Nucleus accumbens (tissue), 56 donors: ENCODE measurements around the gene DYSF.

ENCODE experiments used
- DNase-seq, 56 donors: peaks; one replicate each; lab custom pipeline; 2025; lab: John Stamatoyannopoulos, UW

The DYSF gene

DNA sequence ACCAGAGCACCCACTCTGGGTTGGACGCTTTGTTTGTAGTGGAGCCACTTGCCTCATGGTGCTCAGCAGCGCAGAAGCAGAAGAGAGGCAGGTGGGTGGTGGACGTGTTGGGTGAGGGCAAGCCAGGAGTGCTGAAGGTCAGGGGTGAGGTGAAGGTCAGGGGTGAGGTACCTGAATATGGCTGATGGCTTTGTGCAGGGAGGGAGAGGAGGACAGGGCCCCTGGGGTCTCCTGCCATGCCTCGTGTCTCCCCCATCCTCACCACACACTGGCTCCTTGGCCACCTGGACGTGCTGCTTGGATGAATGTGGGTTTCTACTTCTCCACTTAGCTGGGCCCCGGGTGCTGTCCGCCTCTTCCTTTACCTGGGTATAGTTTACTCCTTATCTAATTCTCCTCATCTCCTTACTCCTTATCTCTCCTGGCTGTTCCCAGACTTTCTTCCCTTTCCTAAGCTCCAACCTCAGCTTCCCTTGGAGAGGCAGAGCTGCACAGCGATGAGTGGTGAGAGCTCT lies 68.1 kb downstream of the DYSF start:
- DNase-seq, result no peak

DNA sequence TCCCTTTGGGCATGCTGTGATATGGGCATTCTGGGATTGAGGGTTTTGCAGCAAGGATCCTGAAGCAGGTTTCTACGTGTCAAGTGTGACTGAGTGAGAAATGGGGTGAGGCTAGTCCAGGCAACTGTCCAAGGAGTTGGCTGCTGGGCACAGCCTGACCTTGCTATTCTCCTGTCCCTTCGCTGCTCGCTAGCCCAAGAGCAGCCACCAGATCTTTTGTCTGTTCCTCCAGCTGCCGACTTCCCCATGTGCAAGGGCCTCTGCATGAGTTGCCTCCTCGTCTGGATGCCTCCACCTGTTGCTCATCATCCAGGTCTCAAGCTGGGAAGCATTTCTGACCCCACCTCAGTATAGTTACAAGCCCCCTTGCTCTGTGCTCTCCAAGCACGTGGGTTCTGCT lies 71.1 kb downstream of the DYSF start:
- DNase-seq, result no peak

DNA sequence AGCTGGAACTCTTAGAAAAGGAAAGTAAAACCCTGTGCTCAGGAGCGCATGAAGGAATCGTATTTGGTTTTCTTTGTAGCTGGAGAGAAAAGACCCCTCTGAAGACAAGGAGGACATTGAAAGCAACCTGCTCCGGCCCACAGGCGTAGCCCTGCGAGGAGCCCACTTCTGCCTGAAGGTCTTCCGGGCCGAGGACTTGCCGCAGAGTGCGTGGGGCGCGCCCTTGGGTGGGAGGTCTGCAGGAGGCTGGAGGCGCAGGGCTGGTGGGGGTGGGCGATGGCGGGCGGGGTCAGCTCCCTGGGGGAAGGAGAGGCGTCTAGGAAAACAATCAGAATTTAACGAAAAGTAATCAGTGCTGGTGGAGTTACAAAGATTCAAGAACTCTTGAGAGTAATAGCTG lies 72.8 kb downstream of the DYSF start:
- DNase-seq, result no peak

DNA sequence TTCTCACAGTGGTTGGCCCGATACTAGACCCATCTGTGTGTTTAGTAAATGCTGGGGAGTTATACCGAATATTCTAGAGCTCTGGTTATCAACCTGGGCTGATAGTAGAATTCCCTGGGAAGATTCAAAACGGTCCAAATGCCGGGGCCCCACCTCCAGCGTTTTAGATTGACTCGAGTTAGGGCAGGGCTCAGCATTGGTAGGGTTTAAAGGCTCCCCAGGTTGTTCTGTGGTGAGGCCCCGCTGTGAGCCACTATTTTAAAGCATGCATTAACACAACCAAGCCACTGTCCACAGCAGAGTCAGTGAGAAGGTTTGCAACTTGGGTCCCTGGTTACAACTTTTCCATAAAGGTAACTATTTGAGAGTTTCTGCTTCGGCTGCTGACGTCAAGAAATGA lies 73.6 kb downstream of the DYSF start:
- DNase-seq, result no peak

DNA sequence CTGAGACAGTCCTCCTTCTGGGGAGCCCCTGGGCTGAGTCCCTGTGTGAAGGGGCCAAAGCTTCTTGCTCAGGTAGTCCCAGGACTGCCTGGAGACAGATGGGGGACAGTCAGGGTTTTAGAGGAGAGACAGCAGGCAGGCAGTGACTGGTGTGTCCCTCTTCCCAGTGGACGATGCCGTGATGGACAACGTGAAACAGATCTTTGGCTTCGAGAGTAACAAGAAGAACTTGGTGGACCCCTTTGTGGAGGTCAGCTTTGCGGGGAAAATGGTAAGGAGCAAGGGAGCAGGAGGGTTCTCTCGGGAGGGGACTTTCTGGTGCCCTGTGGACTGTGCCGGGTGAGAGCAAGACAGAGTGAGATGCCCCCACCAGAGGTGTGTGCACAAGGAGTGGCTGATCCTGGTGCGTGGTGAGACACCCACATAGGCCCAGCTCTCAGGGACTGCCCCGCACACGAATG lies 74.8 kb downstream of the DYSF start:
- no peak for DNase-seq

DNA sequence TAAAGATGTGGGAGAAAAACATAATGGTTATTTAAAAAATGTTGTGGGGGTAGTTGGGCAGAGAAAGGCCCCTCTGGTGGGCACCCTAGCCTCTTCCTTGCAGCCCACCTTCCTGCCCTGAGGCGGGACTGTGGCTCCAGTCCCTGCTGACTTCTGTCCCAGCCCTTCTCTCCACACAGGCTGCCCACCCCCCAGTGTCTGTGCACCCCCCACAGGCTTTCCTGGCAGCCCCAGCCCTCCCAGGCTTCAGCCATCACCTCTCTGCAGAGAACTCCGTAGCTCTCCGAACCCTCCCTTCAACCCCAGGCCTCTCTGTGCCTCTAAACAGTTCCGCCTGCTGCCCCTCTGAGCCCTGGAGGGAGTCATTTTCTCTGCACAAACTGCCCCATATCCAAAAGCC lies 75.4 kb downstream of the DYSF start:
- no peak for DNase-seq

DNA sequence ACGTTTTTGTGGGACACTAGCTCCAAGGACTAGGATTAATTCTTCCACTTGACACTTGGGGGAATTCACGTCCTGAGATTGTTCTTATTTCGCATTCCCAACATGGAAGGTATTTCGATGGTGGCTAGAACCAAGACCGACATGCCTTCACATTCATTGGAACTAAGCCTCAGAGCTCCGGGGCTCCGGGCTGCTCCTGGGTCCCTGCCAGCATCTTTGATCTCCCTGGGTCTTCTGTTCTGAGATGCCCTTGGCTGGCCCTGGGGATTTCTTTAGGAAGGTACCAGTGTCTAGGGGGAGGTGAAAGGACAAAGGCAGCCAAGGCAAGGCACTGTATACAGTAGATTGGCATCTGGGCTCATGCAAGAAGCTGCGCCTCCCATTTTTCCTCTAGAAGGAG lies 76.8 kb downstream of the DYSF start:
- no peak for DNase-seq

DNA sequence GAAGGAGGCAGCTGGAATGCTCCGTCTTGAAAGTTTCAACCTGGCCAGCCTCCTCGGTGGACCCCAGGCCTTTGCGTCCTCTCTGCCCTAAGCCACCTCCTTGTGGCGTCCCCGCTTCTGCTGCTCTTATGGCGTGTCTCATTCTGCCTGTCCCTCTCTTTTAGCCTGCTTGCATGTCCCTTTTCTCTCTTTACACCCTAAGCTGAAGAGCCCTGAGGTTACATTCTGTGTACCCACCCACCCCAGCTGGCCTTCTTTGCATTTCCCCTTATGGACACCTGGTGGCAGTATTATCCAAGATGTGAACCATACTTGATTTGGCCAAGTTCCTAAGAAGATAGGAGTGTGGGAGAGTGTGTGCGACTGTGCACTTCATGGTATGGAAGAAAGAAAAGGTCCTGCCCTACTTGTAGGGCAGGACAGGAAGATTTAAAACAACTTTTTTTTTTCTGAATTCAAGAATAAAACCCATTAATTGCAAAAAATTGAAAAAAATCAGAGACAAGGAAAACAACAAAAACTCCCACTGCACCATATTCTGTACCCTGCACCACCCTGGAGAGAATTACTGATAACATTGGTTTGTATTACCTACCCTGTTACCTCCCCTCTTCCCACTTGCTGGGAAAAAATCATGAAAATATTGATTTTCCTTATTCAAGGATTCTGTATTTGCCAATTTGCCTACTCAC lies 77.4 kb downstream of the DYSF start:
- peak in 1 of 56 donors; percentile 10 for DNase-seq

DNA sequence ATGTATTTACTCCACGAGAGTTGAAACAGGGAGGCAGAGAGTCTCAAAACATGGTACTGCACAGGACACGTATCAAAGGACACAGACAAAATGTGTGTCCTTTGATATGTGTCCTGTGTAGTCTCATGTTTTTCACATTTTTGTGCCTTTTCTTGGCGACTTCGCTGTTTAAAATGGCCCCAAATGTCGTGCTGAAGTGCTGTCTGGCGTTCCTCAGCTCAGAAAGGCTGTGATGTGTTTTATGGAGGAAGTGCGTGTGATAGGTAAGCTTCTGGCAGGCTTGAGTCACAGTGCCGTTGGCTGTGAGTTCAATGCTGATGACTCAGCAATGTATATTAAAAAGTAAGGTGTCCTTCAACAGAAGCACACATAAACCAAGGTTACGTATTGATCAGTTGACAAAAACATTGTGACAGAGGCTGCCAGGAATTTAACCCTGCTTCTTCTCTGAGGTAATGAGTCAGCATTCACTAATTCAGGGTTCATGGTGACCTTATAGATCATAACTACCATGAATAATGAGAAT lies 78.2 kb downstream of the DYSF start:
- no peak for DNase-seq

DNA sequence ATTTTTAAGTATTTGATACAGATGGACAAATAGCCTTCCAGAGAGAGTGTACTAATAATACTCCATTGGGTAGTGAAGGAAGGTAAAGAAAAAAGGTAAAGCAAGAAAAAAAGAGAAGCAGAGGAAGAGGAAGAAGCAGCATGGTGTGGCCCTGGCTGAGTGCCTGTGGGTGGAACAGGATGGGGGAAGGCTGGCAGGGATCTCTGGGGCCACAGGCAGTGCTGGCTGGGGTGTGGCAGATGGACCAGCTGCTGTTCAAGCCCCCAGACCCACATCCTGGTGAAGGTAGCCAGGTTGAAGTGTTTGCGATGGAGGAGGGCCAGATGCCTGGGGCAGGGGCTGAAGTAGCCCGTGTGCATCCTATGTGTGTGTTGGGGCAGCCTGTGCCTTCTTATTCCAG lies 79.0 kb downstream of the DYSF start:
- DNase-seq, result no peak

DNA sequence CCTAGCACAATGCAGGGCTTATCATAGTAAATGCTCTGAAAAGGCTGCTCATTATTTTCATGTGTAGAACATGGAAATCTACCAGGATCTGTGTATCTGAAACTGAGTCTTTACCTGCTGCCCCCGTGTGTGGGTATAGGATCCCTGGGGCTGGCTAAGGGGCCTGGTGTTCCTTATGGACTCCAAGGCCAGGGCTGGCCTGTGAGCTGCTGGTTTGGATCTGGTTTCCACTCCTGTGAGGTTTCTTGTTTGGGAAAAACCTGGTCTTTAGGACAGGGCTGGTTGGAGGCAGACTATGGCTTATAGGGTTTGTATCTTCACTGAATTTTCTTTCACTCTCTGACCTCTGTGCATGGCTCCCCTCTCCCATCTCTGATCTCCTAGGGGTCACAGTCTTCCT lies 80.8 kb downstream of the DYSF start:
- no peak for DNase-seq

DNA sequence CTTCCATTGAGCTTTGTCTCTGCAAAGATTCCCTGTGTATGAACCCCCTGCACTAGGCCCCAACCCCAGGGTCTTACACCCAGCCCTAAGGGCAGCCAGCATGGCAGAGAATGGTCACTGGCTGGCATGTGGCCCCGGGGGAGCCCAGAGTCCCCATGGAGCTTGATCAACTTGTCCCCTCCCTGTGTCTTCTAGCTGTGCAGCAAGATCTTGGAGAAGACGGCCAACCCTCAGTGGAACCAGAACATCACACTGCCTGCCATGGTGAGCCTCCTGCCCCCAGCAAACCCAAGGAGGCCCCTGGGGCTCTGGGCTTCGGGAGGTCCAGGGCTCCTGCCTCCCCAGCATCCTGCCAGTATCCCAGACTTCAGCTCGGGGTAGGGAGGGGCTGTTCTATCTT lies 81.5 kb downstream of the DYSF start:
- no peak for DNase-seq

DNA sequence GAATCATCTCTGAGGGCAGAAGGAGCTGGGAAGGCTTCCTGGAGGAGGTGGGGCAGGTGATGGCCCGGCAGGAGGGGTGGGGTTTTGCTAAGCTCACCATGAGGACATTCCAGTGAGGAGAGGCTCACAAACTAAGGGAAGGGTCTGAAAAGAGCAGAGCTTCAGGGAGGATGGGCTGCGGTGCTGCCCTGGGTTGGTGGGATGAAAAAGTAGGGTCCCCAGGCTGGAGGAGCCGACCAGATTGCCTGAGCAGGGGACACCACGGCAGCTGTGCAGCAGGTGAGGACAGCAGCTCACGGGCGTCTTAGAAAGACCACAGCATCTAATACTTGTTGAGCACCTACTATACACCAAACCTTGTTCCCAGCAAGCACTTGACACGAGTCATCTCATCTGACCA lies 82.2 kb downstream of the DYSF start:
- DNase-seq, result no peak

DNA sequence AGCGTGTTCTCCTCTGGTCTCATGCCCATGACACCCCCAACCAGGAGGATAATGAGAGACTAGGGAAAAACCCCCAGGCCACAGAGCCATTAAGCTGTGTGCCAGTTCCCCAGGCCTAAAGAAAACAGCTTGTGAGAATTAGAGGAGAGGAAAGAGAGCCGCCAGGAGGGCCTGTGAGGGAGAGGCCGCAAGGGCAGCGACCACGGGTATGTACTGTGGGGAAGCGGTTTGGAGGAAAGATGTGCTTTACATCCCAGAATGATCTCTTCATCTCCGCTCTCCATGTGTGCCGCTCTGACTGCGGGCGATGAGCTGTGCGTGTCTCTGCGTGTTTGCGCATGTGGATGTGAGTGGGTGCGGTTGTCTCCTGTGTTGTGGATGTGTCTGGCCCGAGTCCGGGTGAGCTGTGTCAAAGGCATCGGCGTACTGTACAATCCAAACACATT lies 82.9 kb downstream of the DYSF start:
- no peak for DNase-seq

DNA sequence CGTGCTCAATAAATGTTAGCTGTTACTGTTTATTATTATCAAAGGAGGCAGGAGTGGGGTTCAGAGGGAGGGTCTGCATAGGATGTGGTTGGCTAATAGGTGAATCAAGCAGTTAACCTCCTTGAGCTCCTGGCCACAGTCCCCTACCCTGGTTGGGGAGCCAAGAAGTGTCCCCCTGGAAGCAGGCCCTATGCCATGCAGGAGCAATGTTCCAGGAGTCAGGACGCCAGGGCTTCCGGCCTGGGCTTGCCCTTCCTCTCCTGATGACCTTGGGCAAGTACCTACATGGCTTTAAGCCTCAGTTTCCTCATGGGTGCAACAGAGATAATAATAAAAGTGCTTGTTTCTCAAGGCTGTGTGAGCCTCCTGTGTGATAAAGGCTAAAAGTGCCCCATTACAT lies 84.9 kb downstream of the DYSF start:
- no peak for DNase-seq

DNA sequence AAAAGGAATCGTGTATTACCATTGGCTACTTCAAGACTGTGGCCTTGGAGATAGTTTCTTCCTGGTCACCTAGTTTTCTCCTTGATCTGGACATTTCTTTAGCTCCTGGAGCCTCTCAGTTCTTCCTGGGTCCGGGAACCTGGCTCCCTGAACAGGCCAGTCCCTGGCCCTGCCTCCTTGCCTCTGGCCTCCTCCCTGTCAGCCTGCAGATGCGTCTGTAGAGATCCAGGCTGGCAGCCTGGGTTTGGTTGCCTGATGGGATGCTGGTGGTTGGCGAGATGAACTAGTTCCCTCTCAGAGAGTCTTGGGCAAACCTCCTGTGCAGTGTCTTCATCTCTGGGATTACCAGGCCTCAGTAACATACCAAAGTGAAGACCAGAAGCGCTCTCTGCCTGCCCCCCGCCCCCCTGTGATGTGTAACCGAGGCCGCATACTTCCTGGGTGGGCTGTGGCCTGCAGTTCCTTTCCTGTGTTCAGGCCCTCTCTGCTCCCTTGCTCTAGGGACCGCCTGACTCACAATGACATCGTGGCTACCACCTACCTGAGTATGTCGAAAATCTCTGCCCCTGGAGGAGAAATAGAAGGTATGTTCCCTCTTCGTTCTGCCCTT lies 85.4 kb downstream of the DYSF start:
- DNase-seq, result no peak

DNA sequence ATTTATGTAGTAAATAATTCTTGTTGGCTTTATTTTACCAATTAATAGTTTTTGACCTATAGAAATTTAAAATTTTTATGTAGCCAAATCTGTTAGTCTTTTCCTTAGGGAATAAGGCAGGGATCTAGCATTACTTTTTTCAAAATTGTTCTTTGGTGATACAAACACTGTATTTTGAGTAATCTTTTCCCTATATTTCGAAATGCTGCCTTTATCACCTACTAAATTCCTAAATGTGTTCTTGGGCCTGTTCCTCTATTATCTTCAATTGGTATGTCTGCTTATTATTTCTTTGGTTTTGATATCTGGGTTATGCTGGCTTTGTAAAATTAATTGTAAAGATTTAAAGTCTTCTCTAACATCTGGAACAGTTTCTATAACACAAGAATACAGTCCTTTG lies 87.5 kb downstream of the DYSF start:
- DNase-seq, result no peak

DNA sequence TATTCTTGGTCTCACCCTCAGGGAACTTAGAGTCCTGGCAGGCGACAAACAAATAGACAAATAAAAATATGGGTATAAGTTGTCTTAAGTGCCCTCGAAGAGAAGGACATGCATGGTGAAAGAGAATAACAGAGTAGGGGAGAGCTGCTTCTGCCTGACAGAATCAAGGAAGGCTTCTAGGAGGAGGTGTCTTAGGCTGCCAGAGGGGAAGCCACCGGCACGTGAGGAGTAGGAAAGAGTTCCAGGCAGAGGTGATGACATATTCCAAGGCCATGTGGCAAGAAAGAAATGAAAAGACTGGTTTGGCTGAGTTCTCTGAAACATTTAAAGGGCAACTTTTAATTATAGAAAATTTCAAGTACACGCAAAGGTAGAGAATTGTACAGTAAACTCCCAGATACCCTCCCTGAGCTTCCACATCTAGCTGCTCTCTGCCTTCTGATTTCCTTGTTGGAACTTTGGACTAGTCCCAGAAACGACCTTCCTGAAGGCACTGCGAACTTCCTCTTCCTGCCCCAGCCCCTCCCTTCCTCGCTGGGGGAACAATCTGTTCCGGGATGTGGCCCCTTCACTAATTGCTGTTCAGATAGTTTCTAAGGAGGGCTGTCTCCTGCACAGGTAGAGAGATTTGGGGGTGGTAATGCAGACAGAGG lies 91.7 kb downstream of the DYSF start:
- no peak for DNase-seq

DNA sequence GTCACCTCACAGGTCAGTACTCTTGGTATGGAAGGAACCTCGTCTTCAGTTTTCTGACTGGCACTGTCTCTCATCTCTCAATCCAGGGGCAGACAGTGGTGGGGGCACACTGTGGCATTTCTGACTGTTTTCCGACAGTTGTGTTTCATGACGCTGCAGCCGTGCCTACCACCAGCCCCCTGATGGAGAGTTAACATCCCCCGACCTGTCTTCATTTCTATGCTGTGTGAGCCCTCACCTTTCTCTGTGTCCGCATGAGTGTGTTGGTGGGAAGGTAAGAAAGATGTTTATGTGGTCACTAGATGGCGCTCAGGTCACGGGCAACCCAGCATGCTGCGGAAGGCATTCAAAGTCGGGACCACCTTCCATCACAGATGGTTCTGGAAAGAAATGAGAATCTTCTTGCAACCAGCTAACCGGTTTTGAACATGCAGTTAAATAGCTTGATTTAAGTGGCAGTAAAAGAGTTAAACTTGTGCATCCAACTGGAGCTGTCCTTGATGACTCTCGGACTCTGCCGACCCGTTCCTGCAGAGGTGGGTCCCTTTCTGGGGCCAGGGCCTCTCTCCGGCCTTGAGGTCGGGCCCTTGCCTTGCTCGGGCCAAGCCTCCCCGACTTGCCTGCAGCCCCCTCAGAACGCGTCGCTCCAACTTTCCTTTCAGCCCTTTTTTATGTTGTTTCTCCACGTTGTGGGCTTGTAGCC lies 92.4 kb downstream of the DYSF start:
- DNase-seq, result peak in 42 of 56 donors; percentile 7 to 77 (median 36)

DNA sequence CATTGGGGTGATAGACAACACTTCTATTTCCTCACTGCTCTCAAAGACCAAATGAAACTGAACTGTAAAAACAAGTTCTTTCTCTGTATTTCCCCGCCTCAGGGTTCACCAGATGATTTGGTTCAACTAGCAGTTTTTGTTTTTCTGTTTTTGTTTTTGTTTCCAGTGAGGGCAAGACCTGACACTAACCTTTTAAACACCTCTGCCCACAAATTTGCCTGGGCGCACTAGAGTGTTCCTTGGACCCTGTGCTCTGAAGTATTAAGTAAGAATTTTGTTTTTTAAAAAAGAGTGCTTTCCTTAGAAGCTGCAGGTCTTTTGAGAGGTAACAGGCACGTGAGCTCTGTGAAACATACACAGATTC lies 92.9 kb downstream of the DYSF start:
- no peak for DNase-seq

DNA sequence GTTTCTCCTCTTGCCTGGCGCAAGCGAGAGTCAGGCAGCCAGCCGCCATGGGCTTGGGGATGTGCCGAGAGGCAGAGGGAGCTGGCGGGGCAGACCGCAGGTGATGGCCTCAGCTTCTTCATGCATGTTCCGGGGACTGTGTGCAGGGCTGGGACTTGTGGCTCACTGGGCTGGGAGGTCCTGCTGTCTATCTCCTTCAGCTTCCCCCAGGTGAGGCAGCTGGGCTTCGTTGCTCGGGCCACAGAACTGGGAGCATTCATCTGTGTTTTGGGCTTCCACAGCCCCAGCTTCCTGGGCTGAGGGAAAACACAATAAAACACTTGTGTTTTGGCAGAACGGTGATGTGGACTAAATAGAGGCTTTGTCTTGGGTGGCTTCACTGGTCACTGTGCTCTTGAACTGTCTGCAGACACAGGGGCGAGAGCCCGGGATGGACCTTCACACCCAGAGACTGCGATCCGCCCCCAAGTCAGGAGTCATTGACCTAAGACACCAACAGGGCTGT lies 93.5 kb downstream of the DYSF start:
- DNase-seq, result peak in 18 of 56 donors; percentile 4 to 49 (median 23)
